SU-DHL-6 (cell line): ENCODE results near the gene DHRS1.

Experiments used
- H2AFZ ChIP-seq: fragments of 200-600 bp; sonication (generic); 2 replicates; pipeline ENCODE4 v1.6.1; 2014; ENCODE audit warnings: low read depth, mild to moderate bottlenecking, moderate library complexity, mixed read lengths, antibody characterized with exemption, low read length; ENCODE audit not compliant: severe bottlenecking
- H3F3A ChIP-seq: fragments of 200-600 bp; shearing (Covaris generic); 2 replicates; pipeline ENCODE4 v1.6.0; 2016; ENCODE audit warnings: antibody characterized with exemption, mild to moderate bottlenecking; ENCODE audit not compliant: insufficient read depth
- H3K27ac ChIP-seq: fragments of 200-600 bp; sonication (generic); 2 replicates; pipeline ENCODE4 v1.5.1; 2016; ENCODE audit warnings: low read depth, mild to moderate bottlenecking, low read length, moderate library complexity, mixed read lengths
- H3K27me3 ChIP-seq: fragments of 200-600 bp; sonication (generic), shearing (Covaris generic); 2 replicates; pipeline ENCODE4 v1.6.0; 2014; ENCODE audit warnings: mild to moderate bottlenecking, low read length
- H3K36me3 ChIP-seq: fragments of 200-600 bp; sonication (generic); 2 replicates; pipeline ENCODE4 v1.6.1; 2014; ENCODE audit warnings: mild to moderate bottlenecking, low read length, mixed read lengths
- H3K4me2 ChIP-seq: fragments of 300-600, 200-600 bp; shearing (Covaris generic), sonication (generic); 2 replicates; pipeline ENCODE4 v1.6.0; 2014; ENCODE audit warnings: low read length, low read depth, mild to moderate bottlenecking; ENCODE audit not compliant: poor library complexity, severe bottlenecking
- H3K4me3 ChIP-seq: fragments of 200-600 bp; sonication (generic); 2 replicates; pipeline ENCODE4 v1.5.1; 2014; ENCODE audit warnings: antibody characterized with exemption, low read length, mild to moderate bottlenecking, mixed read lengths; ENCODE audit not compliant: insufficient read depth, poor library complexity, severe bottlenecking
- H3K79me2 ChIP-seq: fragments of 200-600 bp; sonication (generic); 2 replicates; pipeline ENCODE4 v1.6.1; 2014; ENCODE audit warnings: mild to moderate bottlenecking, low read length, moderate library complexity; ENCODE audit not compliant: insufficient read depth
- H3K9ac ChIP-seq: fragments of 200-600 bp; sonication (generic); 2 replicates; pipeline ENCODE4 v1.7.0; 2014; ENCODE audit warnings: mild to moderate bottlenecking, low read length
- H3K9me2 ChIP-seq: fragments of 200-600 bp; sonication (generic); replicated peaks from 2 replicates; pipeline ENCODE4 v1.6.1; 2014; ENCODE audit warnings: low read length; ENCODE audit not compliant: insufficient read depth
- H3K9me3 ChIP-seq: fragments of 200-600 bp; sonication (generic); 2 replicates; pipeline ENCODE4 v1.6.1; 2014; ENCODE audit warnings: low read length, mixed read lengths; ENCODE audit not compliant: insufficient read depth
- H4K20me1 ChIP-seq: fragments of 200-600 bp; sonication (generic); 2 replicates; pipeline ENCODE4 v1.6.1; 2014; ENCODE audit warnings: low read depth, mild to moderate bottlenecking, antibody characterized with exemption, low read length, moderate library complexity, mixed read lengths
- CTCF ChIP-seq: fragments of 200-600 bp; sonication (generic); IDR thresholded peaks from one replicate; pipeline ENCODE4 v1.5.1; 2017; ENCODE audit warnings: antibody characterized with exemption, mild to moderate bottlenecking, low read length, moderate library complexity; ENCODE audit not compliant: insufficient read depth, poor library complexity, severe bottlenecking
- EZH2phosphoT487 ChIP-seq: fragments of 200-600 bp; sonication (generic), shearing (Covaris generic); conservative IDR thresholded peaks from 2 replicates; pipeline ENCODE4 v1.6.1; 2018; ENCODE audit warnings: mild to moderate bottlenecking, antibody characterized with exemption, low read length, moderate library complexity, mixed read lengths

DHRS1 gene

GRCh38 chr14:24304019-24304387, 4.4 kb upstream of the DHRS1 start:
- no peak overlapping the region for H2AFZ ChIP-seq
- H3K9me2 ChIP-seq = no peaks in the 10 kb centered on the region
- H3K4me2 ChIP-seq = no peak overlapping the region
- H3K9ac ChIP-seq = no peak overlapping the region
- H3K27me3 ChIP-seq = no peaks in the 10 kb centered on the region
- H3K4me3 ChIP-seq = no peak overlapping the region
- no peaks in the 10 kb centered on the region for H3K36me3 ChIP-seq
- TF ChIP-seq CTCF (no peak), EZH2phosphoT487 (no peak)
- H4K20me1 ChIP-seq = no peaks in the 10 kb centered on the region
- no peak overlapping the region for H3K27ac ChIP-seq
- peaks cover 14% of the 10 kb centered on the region for H3K79me2 ChIP-seq
- H3K9me3 ChIP-seq = no peaks in the 10 kb centered on the region
- H3F3A ChIP-seq = no peaks in the 10 kb centered on the region

GRCh38 chr14:24300326-24300980, 873 bp upstream of the DHRS1 start:
- no peak overlapping the region for H3K27ac ChIP-seq
- peak overlapping the region; percentile 89 for H3K9ac ChIP-seq
- H3K36me3 ChIP-seq = peaks cover 2% of the 10 kb centered on the region; the same call in 1 of the 2 replicates
- H3K4me2 ChIP-seq = peak overlapping the region; percentile 84
- no peaks in the 10 kb centered on the region for H4K20me1 ChIP-seq
- H3K4me3 ChIP-seq = peak overlapping the region; percentile 88
- peaks cover 11% of the 10 kb centered on the region for H3F3A ChIP-seq
- H3K9me2 ChIP-seq = no peaks in the 10 kb centered on the region
- H3K27me3 ChIP-seq = no peaks in the 10 kb centered on the region
- no peak for TF ChIP-seq EZH2phosphoT487
- no peak for TF ChIP-seq CTCF
- peaks cover 19% of the 10 kb centered on the region for H3K79me2 ChIP-seq
- H3K9me3 ChIP-seq = no peaks in the 10 kb centered on the region
- peak overlapping the region; percentile 82 for H2AFZ ChIP-seq

- Histone ChIP-seq H4K20me1 (no peaks in the 10 kb centered on the region), H3K4me3 (peak overlapping the region; percentile 88), H3F3A (peaks cover 14% of the 10 kb centered on the region), H3K27ac (peak overlapping the region; percentile 42), H3K9me3 (no peaks in the 10 kb centered on the region), H2AFZ (no peak overlapping the region), H3K79me2 (peaks cover 19% of the 10 kb centered on the region), H3K9ac (peak overlapping the region; percentile 89), H3K4me2 (peak overlapping the region; percentile 84), H3K9me2 (no peaks in the 10 kb centered on the region), H3K27me3 (no peaks in the 10 kb centered on the region), H3K36me3 (peaks cover 2% of the 10 kb centered on the region; the same call in 1 of the 2 replicates)
- no peak for TF ChIP-seq CTCF
- no peak for TF ChIP-seq EZH2phosphoT487
These were observed 707 bp downstream of the DHRS1 start for GRCh38 chr14:24298892-24299254.
